ENCODE results near the gene POLL. TPM values are rescaled to one million over a fixed set of nuclear protein-coding genes. Genes with fewer than 3 reads are reported as not detected.

Gene POLL
- total and polyA plus RNA-seq, 2 of the 4 experiments (the other 2 are of a cell fraction), result 6.3 to 23.7 TPM

DNA sequence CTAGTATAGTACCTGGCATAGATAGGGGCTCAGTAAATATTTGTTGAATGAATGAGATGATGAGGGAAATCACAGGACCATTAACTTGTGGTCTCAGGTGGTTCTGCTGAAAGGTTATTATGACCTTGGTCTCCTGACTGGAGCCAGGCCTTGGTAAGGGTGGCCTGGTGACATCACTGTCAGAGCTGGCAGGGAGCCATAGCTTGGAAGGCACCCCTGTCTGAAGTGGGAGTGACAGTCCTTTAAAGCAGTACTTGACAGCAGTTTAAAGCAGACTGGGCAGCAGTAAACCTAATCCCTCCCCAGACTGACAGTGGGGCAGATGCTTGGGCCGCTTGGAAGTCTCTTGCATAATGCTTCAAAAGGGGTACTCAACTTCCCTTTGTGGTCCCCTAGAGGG lies 13.5 kb upstream of the POLL start:
- no peak overlapping the region for H4K91ac ChIP-seq (ENCODE audit: insufficient read depth, low read depth, low read length)
- no peak overlapping the region for H3K14ac ChIP-seq (replicated peaks; ENCODE audit: low read depth, low read length)
- H3K79me1 ChIP-seq (ENCODE audit: low read depth in 1 of 2, low read length in 2 of 2), result no peaks in the 10 kb centered on the region
- H2BK5ac ChIP-seq (ENCODE audit: low read depth, low read length, poor library complexity, severe bottlenecking), result no peak overlapping the region
- H4K8ac ChIP-seq (ENCODE audit: low read depth in 2 of 2, low read length in 2 of 2), result no peak overlapping the region
- H3K4me1 ChIP-seq (ENCODE audit: control insufficient read depth, insufficient read depth, low read length), result no peaks in the 10 kb centered on the region
- H3K4me2 ChIP-seq (ENCODE audit: low read depth, low read length), result no peak overlapping the region
- no peak overlapping the region for H2AK9ac ChIP-seq (replicated peaks; ENCODE audit: low read depth, low read length, poor library complexity)
- BruUV-seq (replicated peaks), result no TSS peak
- no peaks in the 10 kb centered on the region for H3K9me3 ChIP-seq (ENCODE audit: control insufficient read depth, insufficient read depth, low read length)
- no peak overlapping the region for H3K4ac ChIP-seq (ENCODE audit: low read depth, low read length)
- no peak overlapping the region for H2AK5ac ChIP-seq (ENCODE audit: low read depth, low read length)
- H3K18ac ChIP-seq (ENCODE audit: low read depth, low read length), result no peak overlapping the region
- H3K36me3 ChIP-seq (ENCODE audit: control insufficient read depth, insufficient read depth, low read length), result peaks cover 3% of the 10 kb centered on the region; the same call in 1 of the 2 replicates
- ChIA-PET CTCF (no interaction called here), POLR2A (ENCODE audit: unreplicated experiment) (no interaction called here)
- H2AFZ ChIP-seq (replicated peaks; ENCODE audit: low read length, poor library complexity), result no peak overlapping the region
- no peak overlapping the region for H3K56ac ChIP-seq (ENCODE audit: extremely low read depth, insufficient read depth, low read length)
- ATAC-seq (ENCODE audit: low read depth) (no peak), DNase-seq (no peak)
- no CpG with 5 or more reads among the region's 1 CpG for WGBS, 2 experiments (ENCODE audit: extremely low coverage in 2 of 2, insufficient read length in 1 of 2)
- no peak overlapping the region for H2BK120ac ChIP-seq (ENCODE audit: low read depth, low read length)
- H3K23ac ChIP-seq (ENCODE audit: low read depth, low read length), result no peak overlapping the region
- H2BK15ac ChIP-seq (ENCODE audit: low read depth, low read length), result no peak overlapping the region
- H3K9ac ChIP-seq (ENCODE audit: low read depth, low read length), result no peak overlapping the region
- no peaks in the 10 kb centered on the region for H3K9me1 ChIP-seq (ENCODE audit: insufficient read depth, low read length)
- H4K5ac ChIP-seq (ENCODE audit: low read depth, low read length), result no peak overlapping the region
- no peak overlapping the region for H3K4me3 ChIP-seq (ENCODE audit: insufficient read depth, low read depth, low read length)
- intact Hi-C loops (cut with micrococcal nuclease) (no loop called here), dilution Hi-C loops (cut with HindIII; ENCODE audit: low sequenced_read_pairs, unreplicated experiment) (no loop called here), in situ Hi-C loops (cut with MboI; ENCODE audit: low sequenced_read_pairs) (no loop called here)
- no peaks in the 10 kb centered on the region for H3K27me3 ChIP-seq (ENCODE audit: control insufficient read depth, insufficient read depth, low read length)
- no peaks in the 10 kb centered on the region; the same call in 1 of the 2 replicates for H4K20me1 ChIP-seq (ENCODE audit: insufficient read depth, low read length)
- TF ChIP-seq MAFK (IDR thresholded peaks at IDR 0.05; ENCODE audit: low read depth, low read length) (no peak), FOS (IDR thresholded peaks at IDR 0.05; ENCODE audit: low read depth, low read length) (no peak), RCOR1 (IDR thresholded peaks at IDR 0.05; ENCODE audit: insufficient replicate concordance, low read length) (no peak), RFX5 (IDR thresholded peaks at IDR 0.05; ENCODE audit: low read depth, low read length) (no peak), MAZ (IDR thresholded peaks at IDR 0.05; ENCODE audit: borderline replicate concordance, low read depth, low read length) (no peak), CHD1 (IDR thresholded peaks at IDR 0.05; ENCODE audit: low read depth, low read length) (no peak), POLR2A (IDR thresholded peaks at IDR 0.05; ENCODE audit: low read depth, low read length) (no peak), CEBPB (IDR thresholded peaks at IDR 0.05; ENCODE audit: low read depth, low read length) (no peak), NFE2L2 (IDR thresholded peaks at IDR 0.05; ENCODE audit: low read depth, low read length) (no peak), RAD21 (IDR thresholded peaks at IDR 0.05; ENCODE audit: low read length) (no peak), MXI1 (IDR thresholded peaks at IDR 0.05; ENCODE audit: borderline replicate concordance, low read depth, low read length) (no peak), BHLHE40 (IDR thresholded peaks at IDR 0.05; ENCODE audit: low read depth, low read length) (no peak), SMC3 (IDR thresholded peaks at IDR 0.05; ENCODE audit: low read depth, low read length) (no peak)
- TF ChIP-seq, protein P1, sequence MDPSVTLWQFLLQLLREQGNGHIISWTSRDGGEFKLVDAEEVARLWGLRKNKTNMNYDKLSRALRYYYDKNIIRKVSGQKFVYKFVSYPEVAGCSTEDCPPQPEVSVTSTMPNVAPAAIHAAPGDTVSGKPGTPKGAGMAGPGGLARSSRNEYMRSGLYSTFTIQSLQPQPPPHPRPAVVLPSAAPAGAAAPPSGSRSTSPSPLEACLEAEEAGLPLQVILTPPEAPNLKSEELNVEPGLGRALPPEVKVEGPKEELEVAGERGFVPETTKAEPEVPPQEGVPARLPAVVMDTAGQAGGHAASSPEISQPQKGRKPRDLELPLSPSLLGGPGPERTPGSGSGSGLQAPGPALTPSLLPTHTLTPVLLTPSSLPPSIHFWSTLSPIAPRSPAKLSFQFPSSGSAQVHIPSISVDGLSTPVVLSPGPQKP (IDR thresholded peaks at IDR 0.05; ENCODE audit: borderline replicate concordance, low read depth, low read length), result no peak
- TF ChIP-seq, protein P2, sequence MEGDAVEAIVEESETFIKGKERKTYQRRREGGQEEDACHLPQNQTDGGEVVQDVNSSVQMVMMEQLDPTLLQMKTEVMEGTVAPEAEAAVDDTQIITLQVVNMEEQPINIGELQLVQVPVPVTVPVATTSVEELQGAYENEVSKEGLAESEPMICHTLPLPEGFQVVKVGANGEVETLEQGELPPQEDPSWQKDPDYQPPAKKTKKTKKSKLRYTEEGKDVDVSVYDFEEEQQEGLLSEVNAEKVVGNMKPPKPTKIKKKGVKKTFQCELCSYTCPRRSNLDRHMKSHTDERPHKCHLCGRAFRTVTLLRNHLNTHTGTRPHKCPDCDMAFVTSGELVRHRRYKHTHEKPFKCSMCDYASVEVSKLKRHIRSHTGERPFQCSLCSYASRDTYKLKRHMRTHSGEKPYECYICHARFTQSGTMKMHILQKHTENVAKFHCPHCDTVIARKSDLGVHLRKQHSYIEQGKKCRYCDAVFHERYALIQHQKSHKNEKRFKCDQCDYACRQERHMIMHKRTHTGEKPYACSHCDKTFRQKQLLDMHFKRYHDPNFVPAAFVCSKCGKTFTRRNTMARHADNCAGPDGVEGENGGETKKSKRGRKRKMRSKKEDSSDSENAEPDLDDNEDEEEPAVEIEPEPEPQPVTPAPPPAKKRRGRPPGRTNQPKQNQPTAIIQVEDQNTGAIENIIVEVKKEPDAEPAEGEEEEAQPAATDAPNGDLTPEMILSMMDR (conservative IDR thresholded peaks at IDR 0.05; ENCODE audit: low read depth, low read length), result no peak
- TF ChIP-seq, protein P3, sequence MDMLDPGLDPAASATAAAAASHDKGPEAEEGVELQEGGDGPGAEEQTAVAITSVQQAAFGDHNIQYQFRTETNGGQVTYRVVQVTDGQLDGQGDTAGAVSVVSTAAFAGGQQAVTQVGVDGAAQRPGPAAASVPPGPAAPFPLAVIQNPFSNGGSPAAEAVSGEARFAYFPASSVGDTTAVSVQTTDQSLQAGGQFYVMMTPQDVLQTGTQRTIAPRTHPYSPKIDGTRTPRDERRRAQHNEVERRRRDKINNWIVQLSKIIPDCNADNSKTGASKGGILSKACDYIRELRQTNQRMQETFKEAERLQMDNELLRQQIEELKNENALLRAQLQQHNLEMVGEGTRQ (IDR thresholded peaks at IDR 0.05; ENCODE audit: low read depth, low read length), result no peak
- no peak overlapping the region for H3K27ac ChIP-seq (ENCODE audit: insufficient read depth, low read length)
- no peak overlapping the region for H2BK20ac ChIP-seq (ENCODE audit: low read depth, low read length)

Data from IMR-90 (cell line).